B cell (primary cell): ENCODE data around the gene MCRIP2. TPM values are rescaled to one million over a fixed set of nuclear protein-coding genes. Genes with fewer than 3 reads are reported as not detected.

Experiments used
- ATAC-seq: fragments of 200-7000 bp; cut with Tn5 transposase; one replicate; pipeline ENCODE4 v1.10.0; 2021; ENCODE audit warnings: low read depth, mild to moderate bottlenecking, moderate number of reproducible peaks, moderate library complexity
- CTCF ChIA-PET: fragments of 350-600 bp; sonication (Branson Sonifier 250); formaldehyde crosslinking; loops from one replicate; lab custom pipeline; 2021; ENCODE audit warnings: antibody characterized with exemption, inconsistent platforms; lab: Charles Lee
- POLR2A ChIA-PET: fragments of 350-600 bp; sonication (Branson Sonifier 250); formaldehyde crosslinking; loops from one replicate; lab custom pipeline; 2021; ENCODE audit warnings: antibody characterized with exemption; lab: Charles Lee
- DNase-seq: peaks from one replicate; pipeline ENCODE4 v3.0.0; 2013
- H2AFZ ChIP-seq: 2 replicates; pipeline ENCODE4 v1.6.1; 2012; ENCODE audit warnings: mild to moderate bottlenecking, low read depth, low read length; ENCODE audit not compliant: insufficient read depth, poor library complexity, severe bottlenecking
- H3K27ac ChIP-seq, 2 donors: 1 replicate in 1 of 2; 2 replicates in 1 of 2; pipeline ENCODE4 v1.5.1; 2012 to 2013; ENCODE audit warnings: low read length in 2 of 2, mild to moderate bottlenecking in 2 of 2, moderate library complexity in 1 of 2
- H3K27me3 ChIP-seq, 4 experiments: fragments of 200-600 bp in 1 of 4; sonication (generic) in 1 of 4; replicated peaks in 1 of 4; 1 replicate in 2 of 4; 2 replicates in 2 of 4; pipeline versions ENCODE4 v1.6.1 to v1.7.0; 2013 to 2016; ENCODE audit warnings: low read length in 3 of 4, mild to moderate bottlenecking in 2 of 4, mixed read lengths in 1 of 4, moderate library complexity in 1 of 4; ENCODE audit not compliant: insufficient read depth in 4 of 4, control insufficient read depth in 3 of 4; ENCODE audit errors: control extremely low read depth in 1 of 4
- H3K36me3 ChIP-seq, 2 experiments: replicated peaks in 1 of 2; 1 replicate in 1 of 2; 2 replicates in 1 of 2; pipeline versions ENCODE4 v1.6.1 to v1.7.1; 2013; ENCODE audit warnings: low read length in 1 of 2; ENCODE audit not compliant: insufficient read depth in 2 of 2, control insufficient read depth in 1 of 2; ENCODE audit errors: control extremely low read depth in 1 of 2, extremely low read depth in 1 of 2
- H3K4me1 ChIP-seq, 2 donors: fragments of 200-600 bp in 1 of 2; sonication (generic) in 1 of 2; 1 replicate in 1 of 2; 2 replicates in 1 of 2; pipeline versions ENCODE4 v1.5.1 to v1.6.1; 2013 to 2017; ENCODE audit warnings: low read length in 2 of 2; ENCODE audit not compliant: control insufficient read depth in 2 of 2, insufficient read depth in 2 of 2
- H3K4me2 ChIP-seq: replicated peaks from 2 replicates; pipeline ENCODE3; 2012; ENCODE audit warnings: mild to moderate bottlenecking, low read depth, low read length; ENCODE audit not compliant: poor library complexity, severe bottlenecking
- H3K4me3 ChIP-seq, 5 experiments: fragments of 200-600 bp in 1 of 5; sonication (generic) in 1 of 5; 1 replicate in 3 of 5; 2 replicates in 2 of 5; pipeline versions ENCODE4 v1.5.1 to v1.7.0; 2011 to 2016; ENCODE audit warnings: low read length in 4 of 5, mild to moderate bottlenecking in 4 of 5, low read depth in 2 of 5, control low read depth in 1 of 5, moderate library complexity in 1 of 5; ENCODE audit not compliant: insufficient read depth in 1 of 5; ENCODE audit errors: control extremely low read depth in 1 of 5, extremely low read depth in 1 of 5
- H3K79me2 ChIP-seq: fragments of 200-600 bp; sonication (generic); one replicate; pipeline ENCODE4 v1.6.0; 2016; ENCODE audit warnings: low read length; ENCODE audit not compliant: control insufficient read depth, insufficient read depth
- H3K9ac ChIP-seq: fragments of 200-600 bp; sonication (generic); 2 replicates; pipeline ENCODE4 v1.6.1; 2017; ENCODE audit warnings: mild to moderate bottlenecking, low read length, moderate library complexity
- H3K9me3 ChIP-seq, 3 donors: one replicate each; pipeline versions ENCODE4 v1.6.1 to v1.7.1; 2013; ENCODE audit warnings: low read length in 2 of 3; ENCODE audit not compliant: control insufficient read depth in 2 of 3, insufficient read depth in 1 of 3; ENCODE audit errors: control extremely low read depth in 1 of 3
- H4K20me1 ChIP-seq: 2 replicates; pipeline ENCODE4 v1.6.0; 2012; ENCODE audit warnings: mild to moderate bottlenecking, low read length; ENCODE audit not compliant: insufficient read depth, control insufficient read depth, poor library complexity, severe bottlenecking
- H3K27ac Mint-ChIP-seq: one replicate; pipeline ENCODE4 v1.8.0; 2021; ENCODE audit warnings: mixed read lengths
- H3K27me3 Mint-ChIP-seq: one replicate; pipeline ENCODE4 v1.8.0; 2021; ENCODE audit warnings: mixed read lengths
- H3K4me1 Mint-ChIP-seq: one replicate; pipeline ENCODE4 v1.8.0; 2021; ENCODE audit warnings: mixed read lengths
- H3K4me3 Mint-ChIP-seq: one replicate; pipeline ENCODE4 v1.8.0; 2021; ENCODE audit warnings: mixed read lengths
- H3K9me3 Mint-ChIP-seq: one replicate; pipeline ENCODE4 v1.8.0; 2022; ENCODE audit warnings: mixed read lengths; ENCODE audit not compliant: insufficient read depth
- CTCF ChIP-seq: fragments of 200-600 bp; IDR thresholded peaks from one replicate; pipeline ENCODE4 v1.8.0; 2022; ENCODE audit warnings: antibody characterized with exemption, mild to moderate bottlenecking
- EZH2 ChIP-seq: IDR thresholded peaks from 2 replicates; pipeline ENCODE4 v1.6.1; 2012; ENCODE audit warnings: borderline replicate concordance, low read depth, mild to moderate bottlenecking, moderate library complexity, low read length; ENCODE audit not compliant: insufficient read depth, poor library complexity, severe bottlenecking
- WGBS: methylation state at CpG from one replicate; pipeline ENCODE4 v1.1.5; 2013; ENCODE audit warnings: missing lambda C conversion rate; ENCODE audit not compliant: insufficient coverage; 5-methylcytosine and 5-hydroxymethylcytosine counted together
- intact Hi-C: fragments of 100-400 bp; cut with micrococcal nuclease; formaldehyde crosslinking; loops from one replicate; pipeline ENCODE4 v1.10.0; 2022
- polyA plus RNA-seq: library from polyadenylated mRNA; depleted of rRNA; stranded (reverse); fragments of >200 nt; gene quantifications from 2 replicates; pipeline ENCODE4 v1.2.3, GENCODE V29; 2012
- total RNA-seq, 2 donors: library from RNA; stranded (reverse); fragments of 120-200 nt in 1 of 2; gene quantifications; 1 replicate in 1 of 2; 2 replicates in 1 of 2; pipeline versions ENCODE4 v1.2.3 to v1.2.4, GENCODE V29; 2013 to 2022

MCRIP2 gene
- total and polyA plus RNA-seq, 2 donors (not counting 1 experiment from before 2014, with no cell fraction given): 29.2 to 46.0 TPM

- intact Hi-C loops: loop anchor here (1.0 kb wide), 5 partner anchors 13 to 47 kb away; partner anchors contain the start of genes RHOT2 and WDR90
- H3K27me3 Mint-ChIP-seq: no peaks in the 10 kb centered on the region
- Histone ChIP-seq H3K27me3 (no peaks in the 10 kb centered on the region), H4K20me1 (peaks cover 13% of the 10 kb centered on the region), H3K4me3 (peak within 1 kb of the TSS; percentile 84 to 95 (median 87)), H3K27ac (peak within 1 kb of the TSS; percentile 82 to 83), H3K9ac (peak within 1 kb of the TSS; percentile 91), H3K4me1 (peaks cover 14 to 43% of the 10 kb centered on the region in 2 donors), H2AFZ (peak within 1 kb of the TSS; percentile 83), H3K9me3 (no peaks in the 10 kb centered on the region), H3K79me2 (peaks cover 10% of the 10 kb centered on the region), H3K4me2 (peak within 1 kb of the TSS; percentile 94), H3K36me3 (peaks cover 0 to 3% of the 10 kb centered on the region in 2 experiments)
- peak; percentile 81 for ATAC-seq
- H3K9me3 Mint-ChIP-seq: no peaks in the 10 kb centered on the region
- CTCF ChIA-PET: interaction anchor here (0.7 to 1.6 kb wide), 8 partner anchors 12 to 57 kb away, joined by 3 to 6 read pairs (median 4); partner anchors contain the start of gene WDR90
- H3K4me3 Mint-ChIP-seq: peak within 1 kb of the TSS; percentile 98
- peaks cover 23% of the 10 kb centered on the region for H3K4me1 Mint-ChIP-seq
- no peak for TF ChIP-seq CTCF
- no peak for TF ChIP-seq EZH2
- POLR2A ChIA-PET: interaction anchor here (0.6 to 1.8 kb wide), 11 partner anchors 11 to 403 kb away, joined by 3 to 6 read pairs (median 3); partner anchors contain the start of genes NHLRC4, PIGQ, RAB40C and RHOT2
- under 1% methylated on average over 91 of the region's 91 CpGs for WGBS
- peak within 1 kb of the TSS; percentile 98 for H3K27ac Mint-ChIP-seq
- peak; percentile 96 for DNase-seq
Observed at GRCh38 chr16:636206-637080, 5.2 kb upstream of the MCRIP2 start, which contains the start of gene METTL26. Gene METTL26, minus strand, starts transcription at chr16:636305. Its CDS starts 15 bp downstream, at chr16:636290.
